Muscle of leg (tissue), 11 donors: ENCODE data around the gene LEMD1. TPM values are rescaled to one million over a fixed set of nuclear protein-coding genes. Genes with fewer than 3 reads are reported as not detected.

Experiments
- DNase-seq: peaks from one replicate; pipeline ENCODE4 v3.0.0; 2013
- H3K27ac ChIP-seq: one replicate; pipeline ENCODE4 v1.5.1; 2013; ENCODE audit warnings: mild to moderate bottlenecking, low read length, control low read depth
- H3K27me3 ChIP-seq: one replicate; pipeline ENCODE4 v1.6.1; 2013; ENCODE audit warnings: low read length; ENCODE audit not compliant: control insufficient read depth, insufficient read depth
- H3K36me3 ChIP-seq: one replicate; pipeline ENCODE4 v1.6.1; 2013; ENCODE audit warnings: low read length; ENCODE audit not compliant: control insufficient read depth, insufficient read depth
- H3K4me1 ChIP-seq: one replicate; pipeline ENCODE4 v1.6.1; 2013; ENCODE audit warnings: low read length; ENCODE audit not compliant: control insufficient read depth, insufficient read depth
- H3K4me3 ChIP-seq: one replicate; pipeline ENCODE4 v1.5.1; 2013; ENCODE audit warnings: low read length, control low read depth
- H3K9me3 ChIP-seq: replicated peaks from 2 replicates; pipeline ENCODE4 v1.6.1; 2013; ENCODE audit warnings: low read depth, low read length; ENCODE audit not compliant: control insufficient read depth
- WGBS: methylation state at CpG from one replicate; pipeline ENCODE4 v1.1.5; 2013; ENCODE audit warnings: missing lambda C conversion rate; ENCODE audit not compliant: insufficient coverage; 5-methylcytosine and 5-hydroxymethylcytosine counted together
- polyA plus RNA-seq, 8 donors: library from polyadenylated mRNA; unstranded; fragments of 120-200 nt; gene quantifications; one replicate each; pipeline versions ENCODE4 v1.2.1 to v1.2.3, GENCODE V29; 2013; ENCODE audit warnings: inconsistent platforms in 1 of 8, low replicate concordance in 1 of 8; ENCODE audit not compliant: insufficient read length in 8 of 8, insufficient read depth in 1 of 8
- total RNA-seq: library from RNA; stranded (reverse); fragments of 120-200 nt; gene quantifications from one replicate; pipeline ENCODE4 v1.2.4, GENCODE V29; 2013

LEMD1 gene
- total and polyA plus RNA-seq, 9 donors, result 0.39 TPM; not detected in 8

GRCh38 chr1:205355075-205355453 lies 66.8 kb downstream of the LEMD1 start:
- DNase-seq, result no peak
- Histone ChIP-seq H3K36me3 (no peaks in the 10 kb centered on the region), H3K4me1 (peaks cover 19% of the 10 kb centered on the region), H3K4me3 (no peak overlapping the region), H3K27ac (no peak overlapping the region), H3K27me3 (no peaks in the 10 kb centered on the region), H3K9me3 (no peaks in the 10 kb centered on the region)
- 60% methylated on average over 1 of the region's 3 CpGs for WGBS

- peak; percentile 80 for DNase-seq
- no peaks in the 10 kb centered on the region for H3K9me3 ChIP-seq
- H3K36me3 ChIP-seq, result no peaks in the 10 kb centered on the region
- no peak overlapping the region for H3K4me3 ChIP-seq
- no CpG with 5 or more reads among the region's 5 CpGs for WGBS
- H3K27ac ChIP-seq, result no peak overlapping the region
- no peaks in the 10 kb centered on the region for H3K27me3 ChIP-seq
- H3K4me1 ChIP-seq, result peaks cover 17% of the 10 kb centered on the region
Measured at GRCh38 chr1:205354259-205355074, 67.4 kb downstream of the LEMD1 start.

DNA sequence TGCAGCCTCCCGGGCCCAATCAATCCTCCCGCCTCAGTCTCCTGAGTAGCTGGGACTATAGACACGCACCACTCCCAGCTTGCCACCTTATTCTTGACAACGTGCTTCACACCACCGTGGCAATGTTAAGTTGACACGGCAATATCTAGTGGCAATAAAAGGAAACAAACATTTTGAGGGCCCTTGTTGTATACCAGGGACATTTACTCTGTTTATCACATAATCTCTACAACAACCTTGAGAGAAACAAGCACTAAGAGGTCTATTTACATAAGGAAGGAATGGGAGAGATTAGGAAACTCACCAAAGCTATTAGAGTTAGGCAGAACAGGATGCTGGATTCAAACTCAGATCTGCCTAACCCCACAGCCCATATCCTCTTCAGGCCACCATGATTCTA lies 68.2 kb downstream of the LEMD1 start:
- no peak for DNase-seq
- H3K36me3 ChIP-seq, result no peaks in the 10 kb centered on the region
- no peaks in the 10 kb centered on the region for H3K9me3 ChIP-seq
- WGBS, result 87% methylated on average over 3 of the region's 6 CpGs
- no peak overlapping the region for H3K27ac ChIP-seq
- H3K27me3 ChIP-seq, result peaks cover under 1% of the 10 kb centered on the region
- H3K4me1 ChIP-seq, result peaks cover 17% of the 10 kb centered on the region
- no peak overlapping the region for H3K4me3 ChIP-seq

DNA sequence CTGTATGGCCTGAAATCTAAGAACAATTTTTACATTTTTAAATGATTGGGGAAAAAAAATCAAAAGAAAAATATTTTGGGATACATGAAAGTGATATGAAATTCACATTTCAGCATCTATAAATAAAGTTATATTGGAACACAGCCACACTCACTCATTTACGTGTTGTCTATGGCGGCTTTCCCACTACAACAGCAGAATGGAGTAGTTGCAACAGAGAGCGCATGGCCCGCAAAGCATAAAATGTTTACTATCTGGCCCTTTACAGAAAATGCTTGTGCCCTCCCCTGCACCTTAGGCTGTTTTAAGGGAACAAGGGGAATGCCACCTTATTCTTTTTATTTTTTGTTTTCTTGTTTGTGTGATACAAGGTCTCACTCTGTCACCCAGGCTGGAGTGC lies 68.7 kb downstream of the LEMD1 start:
- Histone ChIP-seq H3K36me3 (no peaks in the 10 kb centered on the region), H3K9me3 (no peaks in the 10 kb centered on the region), H3K4me1 (peaks cover 17% of the 10 kb centered on the region), H3K27ac (no peak overlapping the region), H3K27me3 (peaks cover 3% of the 10 kb centered on the region), H3K4me3 (no peak overlapping the region)
- 76% methylated on average over 4 of the region's 4 CpGs for WGBS
- no peak for DNase-seq

GRCh38 chr1:205351984-205352713 lies 69.7 kb downstream of the LEMD1 start:
- Histone ChIP-seq H3K9me3 (no peaks in the 10 kb centered on the region), H3K4me1 (peaks cover 15% of the 10 kb centered on the region), H3K27me3 (peaks cover 7% of the 10 kb centered on the region), H3K36me3 (no peaks in the 10 kb centered on the region), H3K4me3 (no peak overlapping the region), H3K27ac (no peak overlapping the region)
- DNase-seq, result peak; percentile 26
- 30% methylated on average over 10 of the region's 11 CpGs for WGBS

- Histone ChIP-seq H3K4me1 (peaks cover 5% of the 10 kb centered on the region), H3K27me3 (peaks cover 18% of the 10 kb centered on the region), H3K9me3 (no peaks in the 10 kb centered on the region), H3K36me3 (no peaks in the 10 kb centered on the region), H3K27ac (no peak overlapping the region), H3K4me3 (no peak overlapping the region)
- no peak for DNase-seq
- 25% methylated on average over 2 of the region's 8 CpGs for WGBS
Measured at GRCh38 chr1:205350691-205351141, 71.1 kb downstream of the LEMD1 start.

DNA sequence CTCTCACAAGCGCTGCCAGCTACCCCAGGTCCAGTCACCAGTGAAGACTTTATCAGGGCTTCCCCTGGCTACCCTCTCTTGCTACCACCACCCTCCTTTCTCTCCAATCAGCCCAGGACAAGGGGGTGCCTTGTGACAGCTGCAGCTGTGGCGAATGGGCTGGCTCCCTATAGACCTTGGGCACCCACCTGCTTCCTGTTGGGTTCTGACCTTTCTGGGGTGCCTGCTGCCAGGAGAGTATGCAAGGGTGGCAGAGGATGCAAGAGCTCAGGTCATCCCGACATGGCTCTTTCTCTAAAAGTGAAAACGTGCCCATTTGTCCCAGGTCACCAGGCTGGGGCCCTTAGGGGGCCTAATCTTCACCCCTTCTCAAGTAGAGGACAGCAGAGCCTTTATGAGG lies 71.7 kb downstream of the LEMD1 start:
- 93% methylated on average over 2 of the region's 4 CpGs for WGBS
- peaks cover 23% of the 10 kb centered on the region for H3K27me3 ChIP-seq
- no peaks in the 10 kb centered on the region for H3K9me3 ChIP-seq
- no peaks in the 10 kb centered on the region for H3K36me3 ChIP-seq
- no peak overlapping the region for H3K27ac ChIP-seq
- no peak overlapping the region for H3K4me3 ChIP-seq
- no peak for DNase-seq
- peaks cover 5% of the 10 kb centered on the region for H3K4me1 ChIP-seq

DNA sequence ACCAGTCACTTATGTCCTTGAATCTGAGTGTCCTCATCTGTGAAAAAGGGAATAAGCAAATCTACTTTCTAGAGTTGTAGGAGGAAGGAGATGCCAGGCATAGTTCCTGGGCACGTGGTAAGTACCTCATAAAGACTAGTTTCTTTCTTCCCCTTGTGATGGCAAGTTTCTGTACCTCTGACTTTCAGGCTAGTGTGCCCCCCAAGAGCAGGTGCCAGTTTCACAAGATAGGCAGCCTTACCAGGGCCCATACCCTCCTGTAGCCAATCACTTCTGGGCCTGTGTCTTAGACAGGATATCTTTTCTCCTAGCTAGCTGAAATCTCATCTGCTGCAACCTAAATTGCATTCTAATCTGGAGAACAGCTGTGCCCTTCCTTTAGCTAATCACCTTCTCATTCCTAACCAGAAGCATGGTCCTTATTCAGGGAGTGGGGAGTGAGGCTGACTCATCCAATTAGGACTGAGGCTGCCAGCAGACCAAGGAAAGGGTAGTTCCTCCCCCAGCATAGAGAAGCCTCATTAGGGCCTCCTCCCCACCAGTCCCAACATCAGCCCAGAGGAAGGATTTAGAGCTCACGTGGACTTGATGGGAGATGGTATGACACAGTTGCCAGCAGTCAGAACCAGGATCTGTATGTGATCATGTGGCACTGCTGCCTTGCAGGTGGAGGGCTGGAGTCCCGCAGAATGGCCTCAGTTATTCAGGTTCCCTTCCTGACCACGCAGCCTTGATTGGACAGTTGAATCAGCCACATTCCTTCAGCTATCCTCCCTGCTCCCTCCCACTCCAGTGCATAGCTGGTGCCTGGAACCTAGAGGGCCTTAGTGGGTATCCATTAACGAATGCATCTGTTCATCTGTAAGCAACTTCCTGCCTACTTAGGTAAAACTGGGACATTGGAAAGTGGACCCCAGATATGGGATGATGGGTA lies 73.0 kb downstream of the LEMD1 start:
- H3K4me3 ChIP-seq, result no peak overlapping the region
- peaks cover 10% of the 10 kb centered on the region for H3K4me1 ChIP-seq
- no peak for DNase-seq
- no peaks in the 10 kb centered on the region for H3K36me3 ChIP-seq
- no peaks in the 10 kb centered on the region for H3K9me3 ChIP-seq
- no peak overlapping the region for H3K27ac ChIP-seq
- H3K27me3 ChIP-seq, result peaks cover 36% of the 10 kb centered on the region
- WGBS, result 64% methylated on average over 4 of the region's 5 CpGs

GRCh38 chr1:205346956-205347574 lies 74.8 kb downstream of the LEMD1 start:
- peaks cover 14% of the 10 kb centered on the region for H3K4me1 ChIP-seq
- no peak overlapping the region for H3K27ac ChIP-seq
- no peaks in the 10 kb centered on the region for H3K36me3 ChIP-seq
- 58% methylated on average over 6 of the region's 10 CpGs for WGBS
- H3K27me3 ChIP-seq, result peaks cover 54% of the 10 kb centered on the region
- no peaks in the 10 kb centered on the region for H3K9me3 ChIP-seq
- no peak for DNase-seq
- no peak overlapping the region for H3K4me3 ChIP-seq
